DND-41 (cell line): Measurements from ENCODE around the gene ANP32E.

ENCODE experiments used
- EZH2 ChIP-seq: IDR thresholded peaks from 3 replicates; pipeline ENCODE4 v1.6.1; 2012; ENCODE audit warnings: borderline replicate concordance, low read depth, mild to moderate bottlenecking, moderate library complexity, low read length, inconsistent platforms; ENCODE audit not compliant: severe bottlenecking
- TF ChIP-seq, protein P1 (sequence below): IDR thresholded peaks from 2 replicates; pipeline ENCODE4 v1.5.1; 2012; ENCODE audit warnings: borderline replicate concordance, low read length, moderate library complexity, mild to moderate bottlenecking; ENCODE audit not compliant: poor library complexity, severe bottlenecking; ENCODE audit errors: extremely low read depth

- TF ChIP-seq, protein P1, sequence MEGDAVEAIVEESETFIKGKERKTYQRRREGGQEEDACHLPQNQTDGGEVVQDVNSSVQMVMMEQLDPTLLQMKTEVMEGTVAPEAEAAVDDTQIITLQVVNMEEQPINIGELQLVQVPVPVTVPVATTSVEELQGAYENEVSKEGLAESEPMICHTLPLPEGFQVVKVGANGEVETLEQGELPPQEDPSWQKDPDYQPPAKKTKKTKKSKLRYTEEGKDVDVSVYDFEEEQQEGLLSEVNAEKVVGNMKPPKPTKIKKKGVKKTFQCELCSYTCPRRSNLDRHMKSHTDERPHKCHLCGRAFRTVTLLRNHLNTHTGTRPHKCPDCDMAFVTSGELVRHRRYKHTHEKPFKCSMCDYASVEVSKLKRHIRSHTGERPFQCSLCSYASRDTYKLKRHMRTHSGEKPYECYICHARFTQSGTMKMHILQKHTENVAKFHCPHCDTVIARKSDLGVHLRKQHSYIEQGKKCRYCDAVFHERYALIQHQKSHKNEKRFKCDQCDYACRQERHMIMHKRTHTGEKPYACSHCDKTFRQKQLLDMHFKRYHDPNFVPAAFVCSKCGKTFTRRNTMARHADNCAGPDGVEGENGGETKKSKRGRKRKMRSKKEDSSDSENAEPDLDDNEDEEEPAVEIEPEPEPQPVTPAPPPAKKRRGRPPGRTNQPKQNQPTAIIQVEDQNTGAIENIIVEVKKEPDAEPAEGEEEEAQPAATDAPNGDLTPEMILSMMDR: no peak
- no peak for TF ChIP-seq EZH2
These were observed 14.0 kb upstream of the ANP32E start for GRCh38 chr1:150249936-150250335.
